T1000 (cell line): Measurements from ENCODE around the gene RETREG2.
A peak's percentile ranks its signal among the peaks of the same experiment; 100 is the strongest.

Experiments used
- DNase-seq: peaks from one replicate; lab custom pipeline; 2025; ENCODE audit warnings: mixed read lengths; lab: John Stamatoyannopoulos, UW

The RETREG2 gene

GRCh38 chr2:219215871-219216534 lies 37.9 kb downstream of the RETREG2 start:
- DNase-seq = no peak

DNA sequence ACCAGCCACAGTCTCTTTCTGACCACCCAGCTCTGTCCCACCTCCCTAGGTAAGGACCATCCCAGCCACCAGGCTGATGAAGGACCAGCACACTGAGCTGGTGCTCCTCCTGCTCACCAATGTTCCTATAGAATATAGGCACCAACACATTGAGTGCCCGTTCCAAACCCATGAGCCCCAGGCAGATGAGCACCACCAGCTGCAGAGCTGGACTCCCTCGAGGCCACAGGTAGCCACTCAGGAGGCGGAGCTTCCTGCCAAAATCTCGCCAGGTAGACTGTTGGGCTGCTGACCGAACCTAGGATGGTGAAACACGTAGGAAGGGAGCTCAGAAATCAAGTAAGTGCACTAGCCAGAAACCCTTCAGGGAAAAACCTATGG lies 38.5 kb downstream of the RETREG2 start:
- DNase-seq = no peak

GRCh38 chr2:219218217-219218731 lies 40.2 kb downstream of the RETREG2 start:
- DNase-seq = peak; percentile 59

GRCh38 chr2:219218732-219219701 lies 40.9 kb downstream of the RETREG2 start, which contains the start of gene ABCB6:
Gene ABCB6, minus strand, starts transcription at chr2:219218958. Its CDS starts 285 bp downstream, at chr2:219218673.
- peak; percentile 91 for DNase-seq

DNA sequence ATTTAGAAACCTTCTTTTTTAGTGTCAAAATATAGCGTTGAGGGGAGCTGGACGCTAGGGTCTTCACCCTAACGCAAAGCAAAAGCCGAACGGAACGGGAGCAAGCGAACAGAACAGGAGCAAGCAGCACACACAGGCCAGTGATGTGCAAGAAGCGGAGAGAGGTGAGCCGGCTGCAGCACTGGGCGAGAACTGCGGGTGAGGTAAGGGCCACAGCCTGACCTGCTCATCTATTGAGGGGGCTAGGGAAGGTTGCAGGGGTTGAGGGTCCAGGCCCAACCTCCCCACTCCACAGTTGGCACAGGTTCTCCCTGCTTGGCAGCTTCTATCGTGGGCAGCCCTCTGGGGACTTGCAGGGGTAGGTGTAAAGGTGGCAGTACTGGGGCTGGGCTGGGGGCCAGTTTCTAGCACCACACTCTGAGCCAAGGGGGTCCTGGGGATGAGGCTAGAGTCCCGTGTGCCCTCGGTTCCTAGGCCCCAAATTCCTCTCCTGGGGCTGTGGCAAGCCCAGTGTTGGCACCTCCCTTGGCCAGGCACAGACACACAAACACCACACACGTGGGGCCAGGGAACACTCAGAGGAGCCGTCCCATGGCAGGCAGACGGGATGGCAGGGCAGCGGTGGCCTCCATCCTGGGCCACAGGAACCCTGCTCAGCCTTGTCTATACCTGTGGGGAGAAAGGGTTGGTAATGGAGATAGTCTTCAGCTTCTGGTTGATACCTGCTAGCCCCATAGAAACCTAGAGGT lies 41.9 kb downstream of the RETREG2 start:
- no peak for DNase-seq

DNA sequence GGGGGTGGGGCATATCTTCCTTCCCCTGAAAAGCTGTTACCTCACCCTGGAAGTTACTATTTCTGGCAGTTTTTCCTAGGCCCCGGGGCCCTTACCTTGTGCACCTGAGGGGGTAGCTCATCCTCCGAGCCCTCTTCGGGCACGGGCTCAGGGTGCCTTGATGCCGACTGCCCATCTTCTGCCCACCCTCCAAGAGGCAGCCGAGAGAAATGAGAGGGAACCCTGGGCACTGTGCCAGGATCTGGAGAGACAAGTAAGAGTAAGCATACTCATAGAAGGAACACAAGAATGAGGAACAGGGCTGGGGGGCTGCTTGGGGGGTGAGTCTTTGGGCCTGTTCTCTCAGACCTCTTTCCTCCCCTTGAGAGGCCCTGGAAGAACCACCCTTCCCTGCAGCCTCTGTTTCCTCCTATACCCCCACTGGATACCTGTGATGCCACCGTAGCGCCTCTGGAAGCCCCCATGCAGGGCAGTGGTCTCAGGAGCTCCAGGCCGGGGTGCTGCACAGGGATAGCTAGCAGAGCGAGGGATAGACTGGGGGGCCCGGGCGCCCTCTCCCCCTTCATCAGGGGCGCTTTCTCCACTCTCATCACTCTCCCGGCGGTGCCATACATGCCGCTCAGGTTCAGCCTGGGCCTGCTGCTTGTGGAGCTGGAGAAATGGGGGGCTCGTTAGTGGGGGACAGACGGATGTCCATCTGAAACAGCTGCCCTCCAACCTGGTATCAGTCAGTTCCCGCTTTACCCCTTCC lies 42.8 kb downstream of the RETREG2 start:
- DNase-seq = no peak

GRCh38 chr2:219221957-219222518 lies 44.0 kb downstream of the RETREG2 start:
- no peak for DNase-seq

GRCh38 chr2:219223831-219224610 lies 45.9 kb downstream of the RETREG2 start:
- DNase-seq = no peak

GRCh38 chr2:219225350-219225749 lies 47.3 kb downstream of the RETREG2 start:
- DNase-seq = no peak

DNA sequence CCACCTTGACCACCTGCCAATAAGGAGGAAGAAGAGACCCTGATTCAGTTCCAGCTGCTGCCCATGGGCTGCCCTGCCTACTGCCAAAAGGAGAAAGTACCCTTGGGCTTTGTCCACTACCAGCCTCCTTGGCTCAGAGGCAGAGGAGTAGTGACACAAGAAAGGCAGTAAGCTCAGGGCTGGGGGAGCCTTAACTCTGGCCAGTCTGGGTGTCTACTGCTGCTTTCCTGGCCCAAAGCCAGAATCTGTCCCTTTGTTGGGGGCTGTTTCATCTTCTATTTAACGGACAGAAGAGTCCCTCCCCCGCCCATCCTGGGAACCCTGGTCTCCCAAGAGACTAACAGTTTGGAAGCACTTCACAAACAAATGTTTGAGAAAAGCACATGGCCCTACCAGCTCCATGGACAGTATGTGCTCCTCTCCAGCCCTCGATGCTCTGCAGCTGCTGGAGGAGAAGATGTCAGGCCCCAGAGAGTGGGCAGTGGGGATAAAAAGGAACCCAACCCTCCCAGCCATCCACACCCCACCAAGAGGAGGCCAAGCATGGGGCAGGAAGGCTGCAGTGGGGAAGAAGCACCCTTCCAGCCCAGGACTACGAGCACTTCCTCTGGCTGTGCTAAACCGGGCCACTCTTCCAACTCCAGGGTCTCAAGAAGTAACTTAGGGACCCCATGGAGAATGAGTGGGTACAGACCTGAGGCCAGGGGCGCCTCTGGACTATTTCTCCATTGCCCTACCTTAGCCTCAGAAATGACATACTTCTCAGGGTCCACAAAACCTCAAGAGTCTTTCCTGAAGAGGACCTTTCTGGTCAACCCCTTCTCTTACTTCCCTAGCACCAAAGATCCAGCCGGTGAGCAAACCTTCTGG lies 50.2 kb downstream of the RETREG2 start:
- DNase-seq = no peak

- no peak for DNase-seq
These were observed 50.8 kb downstream of the RETREG2 start for GRCh38 chr2:219228911-219229304.

DNA sequence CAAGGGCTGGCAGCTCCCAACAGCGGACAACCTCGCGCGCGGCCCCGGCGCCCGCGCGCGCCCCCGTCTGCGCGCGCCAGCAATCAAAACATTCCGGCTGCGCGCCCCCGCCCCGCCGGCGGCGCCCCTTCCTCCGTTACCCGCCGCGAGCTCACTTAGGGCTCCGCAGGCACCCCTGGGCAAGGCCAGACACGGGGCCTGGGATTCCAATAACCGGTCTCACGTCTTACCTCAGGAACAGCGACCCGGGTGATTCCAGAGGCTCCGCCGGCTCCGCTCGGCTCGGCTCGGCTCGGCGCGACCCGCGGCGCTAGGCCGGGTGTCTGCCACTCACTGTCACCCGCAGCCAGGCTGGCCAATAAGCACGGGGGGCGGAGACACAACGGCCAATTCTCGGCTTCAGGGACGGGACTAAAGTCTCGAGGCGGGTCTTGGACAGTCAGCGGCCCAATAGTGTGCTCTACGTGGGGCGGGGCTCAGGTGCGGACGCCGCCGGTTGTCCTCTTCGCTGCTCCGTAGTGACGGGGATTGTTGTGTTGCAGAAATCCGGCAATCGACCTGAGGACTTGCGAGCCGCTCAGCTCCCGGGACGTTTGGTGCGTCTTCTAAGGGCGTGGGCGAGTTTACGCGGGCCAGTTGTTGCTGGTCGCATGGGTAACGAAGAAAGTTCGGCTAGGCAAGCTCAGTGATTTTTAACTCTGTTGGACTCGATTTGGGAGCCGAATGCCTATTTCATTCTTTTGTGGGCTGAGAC lies 51.4 kb downstream of the RETREG2 start, which contains the start of the genes ANKZF1 and ATG9A:
ANKZF1 (plus strand) TSS at position 502 of the 754 bp plus-strand sequence. CDS start 452 bp downstream, outside the sequence.
ATG9A (minus strand) TSS at position 332 of the 754 bp plus-strand sequence. CDS start 1,612 bp downstream, outside the sequence.
- DNase-seq = peak; percentile 94

GRCh38 chr2:219230059-219230540 lies 52.0 kb downstream of the RETREG2 start:
- no peak for DNase-seq

GRCh38 chr2:219234331-219234730 lies 56.3 kb downstream of the RETREG2 start:
- no peak for DNase-seq
